IMR-90 (cell line): ENCODE data around the gene HOXA10. TPM values are rescaled to one million over a fixed set of nuclear protein-coding genes. Genes with fewer than 3 reads are reported as not detected.

Experiments used
- ATAC-seq: fragments of 200-7000 bp; cut with Tn5 transposase; 2 replicates; pipeline ENCODE4 v1.9.1; 2020; ENCODE audit warnings: low read depth, mild to moderate bottlenecking, moderate library complexity
- BruUV-seq: library from RNA; stranded (reverse); fragments of 400-500 nt; replicated peaks from 2 replicates; lab custom pipeline; 2021; lab: Mats Ljungman, UMichigan
- CTCF ChIA-PET: fragments of 300-600 bp; formaldehyde crosslinking; extraction: SDS; loops from one replicate; lab custom pipeline; 2021; ENCODE audit warnings: antibody characterized with exemption; lab: Yijun Ruan, JAX
- POLR2A ChIA-PET: fragments of 300-600 bp; sonication (Branson Sonifier 250); formaldehyde crosslinking; loops from one replicate; lab custom pipeline; 2022; ENCODE audit warnings: antibody characterized with exemption; ENCODE audit not compliant: unreplicated experiment; lab: Charles Lee
- DNase-seq: peaks from one replicate; pipeline ENCODE4 v3.0.0; 2013
- H2AFZ ChIP-seq: replicated peaks from 2 replicates; pipeline ENCODE3; 2013; ENCODE audit warnings: low read length, mild to moderate bottlenecking; ENCODE audit not compliant: poor library complexity
- H2AK5ac ChIP-seq: 2 replicates; pipeline ENCODE4 v1.6.1; 2013; ENCODE audit warnings: low read depth, low read length, inconsistent platforms
- H2AK9ac ChIP-seq: replicated peaks from 2 replicates; pipeline ENCODE3; 2013; ENCODE audit warnings: mild to moderate bottlenecking, low read depth, low read length, moderate library complexity; ENCODE audit not compliant: poor library complexity
- H2BK120ac ChIP-seq: 2 replicates; pipeline ENCODE4 v1.6.1; 2013; ENCODE audit warnings: low read depth, low read length, inconsistent platforms
- H2BK15ac ChIP-seq: 3 replicates; pipeline ENCODE4 v1.6.1; 2013; ENCODE audit warnings: low read depth, low read length, inconsistent platforms
- H2BK20ac ChIP-seq: 2 replicates; pipeline ENCODE4 v1.6.1; 2013; ENCODE audit warnings: low read depth, mild to moderate bottlenecking, inconsistent platforms, low read length, moderate library complexity
- H2BK5ac ChIP-seq: 2 replicates; pipeline ENCODE4 v1.6.1; 2013; ENCODE audit warnings: mild to moderate bottlenecking, low read depth, low read length, inconsistent platforms; ENCODE audit not compliant: poor library complexity, severe bottlenecking
- H3K14ac ChIP-seq: replicated peaks from 2 replicates; pipeline ENCODE4 v1.6.1; 2013; ENCODE audit warnings: low read depth, low read length, inconsistent platforms
- H3K18ac ChIP-seq: 2 replicates; pipeline ENCODE4 v1.6.1; 2013; ENCODE audit warnings: low read depth, low read length, control low read depth
- H3K23ac ChIP-seq: 2 replicates; pipeline ENCODE4 v1.6.1; 2013; ENCODE audit warnings: low read depth, low read length, inconsistent platforms
- H3K27ac ChIP-seq: 2 replicates; pipeline ENCODE4 v1.5.1; 2013; ENCODE audit warnings: mild to moderate bottlenecking, control low read depth, low read length; ENCODE audit not compliant: insufficient read depth
- H3K27me3 ChIP-seq: 2 replicates; pipeline ENCODE4 v1.6.1; 2013; ENCODE audit warnings: low read length; ENCODE audit not compliant: control insufficient read depth, insufficient read depth
- H3K36me3 ChIP-seq: 2 replicates; pipeline ENCODE4 v1.6.1; 2013; ENCODE audit warnings: low read length, mixed read lengths; ENCODE audit not compliant: control insufficient read depth, insufficient read depth
- H3K4ac ChIP-seq: 2 replicates; pipeline ENCODE4 v1.6.1; 2013; ENCODE audit warnings: low read depth, low read length, inconsistent platforms
- H3K4me1 ChIP-seq: 2 replicates; pipeline ENCODE4 v1.6.1; 2013; ENCODE audit warnings: low read length, mixed read lengths; ENCODE audit not compliant: control insufficient read depth, insufficient read depth
- H3K4me2 ChIP-seq: 2 replicates; pipeline ENCODE4 v1.6.1; 2013; ENCODE audit warnings: low read depth, mild to moderate bottlenecking, control low read depth, low read length, moderate library complexity
- H3K4me3 ChIP-seq: 2 replicates; pipeline ENCODE4 v1.5.1; 2013; ENCODE audit warnings: low read depth, mild to moderate bottlenecking, control low read depth, low read length, moderate library complexity; ENCODE audit not compliant: insufficient read depth
- H3K56ac ChIP-seq: 2 replicates; pipeline ENCODE4 v1.6.1; 2013; ENCODE audit warnings: low read length, inconsistent platforms; ENCODE audit not compliant: insufficient read depth; ENCODE audit errors: extremely low read depth
- H3K79me1 ChIP-seq, 2 experiments: 2 replicates each; pipeline ENCODE4 v1.6.1; 2013; ENCODE audit warnings: low read length in 2 of 2, inconsistent platforms in 1 of 2, low read depth in 1 of 2
- H3K9ac ChIP-seq: 2 replicates; pipeline ENCODE4 v1.6.1; 2013; ENCODE audit warnings: low read depth, low read length, control low read depth
- H3K9me1 ChIP-seq: 2 replicates; pipeline ENCODE4 v1.6.1; 2013; ENCODE audit warnings: low read length, inconsistent platforms; ENCODE audit not compliant: insufficient read depth
- H3K9me3 ChIP-seq: 2 replicates; pipeline ENCODE4 v1.6.1; 2013; ENCODE audit warnings: low read length; ENCODE audit not compliant: control insufficient read depth, insufficient read depth
- H4K20me1 ChIP-seq: 2 replicates; pipeline ENCODE4 v1.6.1; 2013; ENCODE audit warnings: low read length, inconsistent platforms; ENCODE audit not compliant: insufficient read depth
- H4K5ac ChIP-seq: 2 replicates; pipeline ENCODE4 v1.6.1; 2013; ENCODE audit warnings: mild to moderate bottlenecking, low read depth, low read length, control low read depth
- H4K8ac ChIP-seq, 2 experiments: 2 replicates each; pipeline ENCODE4 v1.6.1; 2013; ENCODE audit warnings: low read depth in 2 of 2, low read length in 2 of 2, control low read depth in 1 of 2, inconsistent platforms in 1 of 2
- H4K91ac ChIP-seq: 2 replicates; pipeline ENCODE4 v1.6.1; 2013; ENCODE audit warnings: low read depth, low read length, inconsistent platforms; ENCODE audit not compliant: insufficient read depth
- CEBPB ChIP-seq: IDR thresholded peaks from 2 replicates; pipeline ENCODE4 v1.6.1; 2012; ENCODE audit warnings: low read depth, low read length, improper control_type of control experiment
- FOS ChIP-seq: fragments of 150-350 bp; IDR thresholded peaks from 2 replicates; pipeline ENCODE4 v1.6.1; 2016; ENCODE audit warnings: low read depth, low read length
- MXI1 ChIP-seq: IDR thresholded peaks from 2 replicates; pipeline ENCODE4 v1.6.1; 2012; ENCODE audit warnings: low read depth, mild to moderate bottlenecking, low read length, moderate library complexity, borderline replicate concordance
- NFE2L2 ChIP-seq: fragments of 150-350 bp; IDR thresholded peaks from 2 replicates; pipeline ENCODE4 v1.6.1; 2016; ENCODE audit warnings: low read depth, mild to moderate bottlenecking, low read length
- POLR2A ChIP-seq: IDR thresholded peaks from 2 replicates; pipeline ENCODE4 v1.6.1; 2012; ENCODE audit warnings: mild to moderate bottlenecking, low read depth, low read length
- RCOR1 ChIP-seq: IDR thresholded peaks from 2 replicates; pipeline ENCODE4 v1.6.1; 2012; ENCODE audit warnings: mild to moderate bottlenecking, low read length, improper control_type of control experiment; ENCODE audit not compliant: insufficient replicate concordance
- RFX5 ChIP-seq: IDR thresholded peaks from 2 replicates; pipeline ENCODE4 v1.8.0; 2012; ENCODE audit warnings: low read depth, mild to moderate bottlenecking, low read length, moderate library complexity
- SMC3 ChIP-seq: fragments of 150-350 bp; IDR thresholded peaks from 2 replicates; pipeline ENCODE4 v1.6.1; 2016; ENCODE audit warnings: low read depth, mild to moderate bottlenecking, antibody characterized with exemption, low read length, moderate library complexity
- WGBS, 2 experiments: methylation state at CpG; one replicate each; pipeline versions ENCODE4 v1.1.5 to v1.1.7; 2013; ENCODE audit warnings: missing lambda C conversion rate in 2 of 2; ENCODE audit not compliant: insufficient read length in 1 of 2; ENCODE audit errors: extremely low coverage in 2 of 2; 5-methylcytosine and 5-hydroxymethylcytosine counted together
- dilution Hi-C: fragments of 300-500 bp; cut with HindIII; formaldehyde crosslinking; loops from one replicate; pipeline ENCODE4 v1.14.3; 2018; ENCODE audit warnings: low sequenced_read_pairs; ENCODE audit not compliant: unreplicated experiment
- in situ Hi-C: fragments of 300-500 bp; cut with MboI; formaldehyde crosslinking; loops from 3 replicates; pipeline ENCODE4 v1.14.3; 2019; ENCODE audit warnings: low sequenced_read_pairs, inconsistent platforms, mixed read lengths
- intact Hi-C: fragments of 100-400 bp; cut with micrococcal nuclease; formaldehyde crosslinking; loops from 2 replicates; pipeline ENCODE4 v1.10.0; 2022
- polyA plus RNA-seq, 3 experiments: library from polyadenylated mRNA; depleted of rRNA; stranded (reverse); fragments of >200 nt; gene quantifications; 2 replicates each; pipeline ENCODE4 v1.2.3, GENCODE V29; 2012; ENCODE audit warnings: low replicate concordance in 1 of 3
- total RNA-seq: library from RNA; depleted of rRNA; stranded (reverse); fragments of >200 nt; gene quantifications from 2 replicates; pipeline ENCODE4 v1.2.3, GENCODE V29; 2012
- TF ChIP-seq, protein P1 (sequence below): conservative IDR thresholded peaks from 2 replicates; pipeline ENCODE4 v1.5.1; 2012; ENCODE audit warnings: mild to moderate bottlenecking, low read depth, low read length, improper control_type of control experiment
- TF ChIP-seq, protein P2 (sequence below): fragments of 150-350 bp; IDR thresholded peaks from 2 replicates; pipeline ENCODE4 v1.6.1; 2016; ENCODE audit warnings: low read depth, mild to moderate bottlenecking, low read length, moderate library complexity, borderline replicate concordance

HOXA10 gene
- total and polyA plus RNA-seq, 2 of the 4 experiments (the other 2 are of a cell fraction), result 0.10 to 0.18 TPM

DNA sequence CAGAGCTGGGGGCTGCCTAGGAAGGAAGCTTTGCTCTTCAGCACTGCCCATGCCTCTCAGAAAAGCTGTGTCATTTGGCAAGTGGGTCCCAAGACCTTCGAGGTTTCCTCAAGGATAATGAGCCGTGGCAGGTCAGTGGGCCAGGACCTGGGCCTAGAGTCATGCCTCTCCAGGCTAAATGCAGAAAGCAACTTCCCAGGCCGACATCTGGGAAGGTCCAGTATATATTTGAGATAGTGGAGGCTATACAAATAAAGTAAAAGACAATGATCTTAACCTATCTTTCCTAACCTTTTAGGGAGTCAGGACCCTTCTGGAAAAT lies 2.4 kb upstream of the HOXA10 start (continued):
- TF ChIP-seq, protein P1, sequence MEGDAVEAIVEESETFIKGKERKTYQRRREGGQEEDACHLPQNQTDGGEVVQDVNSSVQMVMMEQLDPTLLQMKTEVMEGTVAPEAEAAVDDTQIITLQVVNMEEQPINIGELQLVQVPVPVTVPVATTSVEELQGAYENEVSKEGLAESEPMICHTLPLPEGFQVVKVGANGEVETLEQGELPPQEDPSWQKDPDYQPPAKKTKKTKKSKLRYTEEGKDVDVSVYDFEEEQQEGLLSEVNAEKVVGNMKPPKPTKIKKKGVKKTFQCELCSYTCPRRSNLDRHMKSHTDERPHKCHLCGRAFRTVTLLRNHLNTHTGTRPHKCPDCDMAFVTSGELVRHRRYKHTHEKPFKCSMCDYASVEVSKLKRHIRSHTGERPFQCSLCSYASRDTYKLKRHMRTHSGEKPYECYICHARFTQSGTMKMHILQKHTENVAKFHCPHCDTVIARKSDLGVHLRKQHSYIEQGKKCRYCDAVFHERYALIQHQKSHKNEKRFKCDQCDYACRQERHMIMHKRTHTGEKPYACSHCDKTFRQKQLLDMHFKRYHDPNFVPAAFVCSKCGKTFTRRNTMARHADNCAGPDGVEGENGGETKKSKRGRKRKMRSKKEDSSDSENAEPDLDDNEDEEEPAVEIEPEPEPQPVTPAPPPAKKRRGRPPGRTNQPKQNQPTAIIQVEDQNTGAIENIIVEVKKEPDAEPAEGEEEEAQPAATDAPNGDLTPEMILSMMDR, result no peak
- TF ChIP-seq RCOR1, result no peak

DNA sequence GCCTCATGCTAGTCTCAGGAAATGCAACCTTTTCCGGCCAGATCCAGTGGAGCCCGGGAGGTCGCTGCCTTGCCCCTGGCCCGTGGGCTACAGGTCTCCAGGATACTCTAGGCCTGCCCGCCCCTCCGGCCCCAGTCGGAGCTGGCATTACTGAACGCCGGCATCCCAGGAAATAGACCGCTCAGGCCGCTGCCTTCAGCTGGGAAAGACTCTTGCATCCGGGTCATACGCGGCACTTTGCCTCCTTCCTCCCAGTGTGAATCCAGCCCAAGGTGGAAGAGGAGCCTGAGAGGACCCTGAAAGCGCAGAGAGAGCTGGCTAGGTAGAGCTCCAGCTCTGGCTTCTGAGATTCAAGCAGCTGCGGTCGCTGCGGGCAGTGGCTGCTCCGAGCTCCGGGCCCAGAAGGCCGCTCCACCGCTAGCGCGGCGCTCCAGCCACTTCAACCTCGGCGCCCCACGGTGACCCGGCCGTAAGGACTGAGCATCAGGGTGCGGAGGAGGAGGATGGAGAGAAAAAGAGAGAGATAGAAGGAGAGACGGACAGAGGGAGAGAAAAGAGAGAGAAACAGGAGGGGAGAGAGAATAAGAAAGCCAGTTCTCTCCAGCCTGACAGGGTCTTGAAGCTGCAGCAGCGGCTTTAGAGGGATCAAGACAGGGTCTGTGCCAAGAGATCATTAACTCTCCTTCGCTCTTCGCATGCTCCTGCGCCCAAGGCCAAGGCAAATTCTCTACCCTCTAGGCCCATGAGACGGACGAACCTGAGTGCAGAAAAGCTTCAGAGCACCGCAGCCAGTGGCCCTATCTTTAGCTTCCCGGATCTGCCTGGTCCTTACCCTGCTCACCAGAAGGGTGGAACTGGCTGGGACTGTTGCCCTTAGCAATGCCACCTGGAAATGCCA lies 1.8 kb upstream of the HOXA10 start:
- Histone ChIP-seq H3K18ac (no peak overlapping the region), H3K56ac (no peak overlapping the region), H2BK15ac (no peak overlapping the region), H3K9me1 (no peaks in the 10 kb centered on the region), H4K20me1 (peaks cover 17% of the 10 kb centered on the region; the same call in 1 of the 2 replicates), H4K5ac (no peak overlapping the region), H2AK5ac (no peak overlapping the region), H3K79me1 (no peaks in the 10 kb centered on the region), H3K27me3 (peaks cover 90% of the 10 kb centered on the region), H3K4me1 (no peaks in the 10 kb centered on the region; the same call in 1 of the 2 replicates), H2AK9ac (peak overlapping the region; percentile 10), H2AFZ (no peak overlapping the region), H2BK20ac (no peak overlapping the region), H3K23ac (no peak overlapping the region), H3K14ac (no peak overlapping the region), H4K91ac (no peak overlapping the region), H3K4me3 (no peak overlapping the region), H3K27ac (no peak overlapping the region), H3K9ac (no peak overlapping the region), H3K9me3 (peaks cover 7% of the 10 kb centered on the region; the same call in 1 of the 2 replicates), H2BK5ac (no peak overlapping the region), H3K4ac (no peak overlapping the region), H3K36me3 (no peaks in the 10 kb centered on the region), H4K8ac (no peak overlapping the region), H3K4me2 (no peak overlapping the region), H2BK120ac (no peak overlapping the region)
- DNase-seq (no peak), ATAC-seq (no peak)
- in situ Hi-C loops (no loop called here), dilution Hi-C loops (no loop called here), intact Hi-C loops (no loop called here)
- 73% methylated on average over 25 of the region's 40 CpGs; no CpG with 5 or more reads in 1 of the 2 experiments for WGBS, 2 experiments
- ChIA-PET POLR2A (no interaction called here), CTCF (interaction anchor here (0.6 kb wide), 1 partner anchor 15 kb away, joined by 3 read pairs; no protein-coding TSS in a partner anchor)
- no TSS peak for BruUV-seq
- no peak for TF ChIP-seq CEBPB
- TF ChIP-seq, protein P1, result no peak
- no peak for TF ChIP-seq MXI1
- no peak for TF ChIP-seq RFX5
- no peak for TF ChIP-seq FOS
- no peak for TF ChIP-seq NFE2L2
- TF ChIP-seq POLR2A, result no peak
- TF ChIP-seq SMC3, result no peak
- no peak for TF ChIP-seq RCOR1
- TF ChIP-seq, protein P2, sequence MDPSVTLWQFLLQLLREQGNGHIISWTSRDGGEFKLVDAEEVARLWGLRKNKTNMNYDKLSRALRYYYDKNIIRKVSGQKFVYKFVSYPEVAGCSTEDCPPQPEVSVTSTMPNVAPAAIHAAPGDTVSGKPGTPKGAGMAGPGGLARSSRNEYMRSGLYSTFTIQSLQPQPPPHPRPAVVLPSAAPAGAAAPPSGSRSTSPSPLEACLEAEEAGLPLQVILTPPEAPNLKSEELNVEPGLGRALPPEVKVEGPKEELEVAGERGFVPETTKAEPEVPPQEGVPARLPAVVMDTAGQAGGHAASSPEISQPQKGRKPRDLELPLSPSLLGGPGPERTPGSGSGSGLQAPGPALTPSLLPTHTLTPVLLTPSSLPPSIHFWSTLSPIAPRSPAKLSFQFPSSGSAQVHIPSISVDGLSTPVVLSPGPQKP, result no peak
